Gastrocnemius medialis (tissue), 4 donors: ENCODE measurements around the gene CCDC85C. TPM values are rescaled to one million over a fixed set of nuclear protein-coding genes. Genes with fewer than 3 reads are reported as not detected.

Experiments used
- ATAC-seq, 2 donors: fragments of 150-250 bp; one replicate each; pipeline ENCODE4 v1.9.1; 2016
- DNase-seq, 2 donors: peaks; one replicate each; pipeline ENCODE4 v3.0.0-alpha.2; 2019
- H3K27ac ChIP-seq, 4 donors: fragments of 200-600 bp; sonication (generic); 1 replicate in 1 of 4; 2 replicates in 3 of 4; pipeline ENCODE4 v1.5.1; 2016 to 2018; ENCODE audit warnings: mild to moderate bottlenecking in 2 of 4, moderate library complexity in 1 of 4
- H3K27me3 ChIP-seq, 3 donors: fragments of 200-600 bp; sonication (generic) in 2 of 3; 1 replicate in 1 of 3; 2 replicates in 2 of 3; pipeline versions ENCODE4 v1.5.1 to v1.6.0; 2016 to 2019; ENCODE audit warnings: mild to moderate bottlenecking in 1 of 3, moderate library complexity in 1 of 3
- H3K36me3 ChIP-seq, 2 donors: fragments of 200-600 bp; sonication (generic) in 1 of 2; one replicate each; pipeline ENCODE4 v1.5.1; 2017 to 2018
- H3K4me1 ChIP-seq, 2 donors: fragments of 200-600 bp; sonication (generic) in 1 of 2; one replicate each; pipeline ENCODE4 v1.5.1; 2016 to 2017; ENCODE audit warnings: mild to moderate bottlenecking in 2 of 2
- H3K4me3 ChIP-seq, 4 donors: fragments of 200-600 bp; sonication (generic) in 3 of 4; 1 replicate in 1 of 4; 2 replicates in 3 of 4; pipeline ENCODE4 v1.5.1; 2016 to 2019; ENCODE audit warnings: mild to moderate bottlenecking in 2 of 4
- H3K9me3 ChIP-seq, 3 donors: fragments of 200-600 bp; sonication (generic) in 2 of 3; 1 replicate in 1 of 3; 2 replicates in 2 of 3; pipeline ENCODE4 v1.5.1; 2016 to 2019
- CTCF ChIP-seq, 5 experiments: fragments of 450-650 bp in 3 of 5; fragments of 200-600 bp in 2 of 5; sonication (generic) in 2 of 5; IDR thresholded peaks in 4 of 5; conservative IDR thresholded peaks in 1 of 5; 1 replicate in 4 of 5; 2 replicates in 1 of 5; pipeline ENCODE4 v1.5.1; 2016 to 2019; ENCODE audit warnings: antibody characterized with exemption in 5 of 5, mild to moderate bottlenecking in 3 of 5, moderate library complexity in 3 of 5
- POLR2A ChIP-seq, 2 donors: fragments of 450-650 bp; IDR thresholded peaks; one replicate each; pipeline ENCODE4 v1.6.1; 2017; ENCODE audit warnings: antibody characterized with exemption in 2 of 2, mild to moderate bottlenecking in 2 of 2, moderate library complexity in 2 of 2
- in situ Hi-C, 4 donors: fragments of 200-750 bp; cut with MboI; loops; one replicate each; pipeline versions ENCODE4 v1.15.0 to v1.8.0; 2017; ENCODE audit warnings: low sequenced_read_pairs in 4 of 4
- intact Hi-C: fragments of 100-400 bp; cut with DNase I; formaldehyde crosslinking; loops from one replicate; pipeline ENCODE4 v1.15.1; 2023; ENCODE audit warnings: low total_unique reads
- total RNA-seq, 4 donors: library from RNA; depleted of rRNA; stranded (reverse); fragments of >200 nt; gene quantifications; one replicate each; pipeline versions ENCODE4 v1.1.0 to v1.2.3, GENCODE V29; 2016

CCDC85C gene
- total RNA-seq, 4 donors from 2014 or later: 7.9 to 32.8 (median 15.4) TPM

DNA sequence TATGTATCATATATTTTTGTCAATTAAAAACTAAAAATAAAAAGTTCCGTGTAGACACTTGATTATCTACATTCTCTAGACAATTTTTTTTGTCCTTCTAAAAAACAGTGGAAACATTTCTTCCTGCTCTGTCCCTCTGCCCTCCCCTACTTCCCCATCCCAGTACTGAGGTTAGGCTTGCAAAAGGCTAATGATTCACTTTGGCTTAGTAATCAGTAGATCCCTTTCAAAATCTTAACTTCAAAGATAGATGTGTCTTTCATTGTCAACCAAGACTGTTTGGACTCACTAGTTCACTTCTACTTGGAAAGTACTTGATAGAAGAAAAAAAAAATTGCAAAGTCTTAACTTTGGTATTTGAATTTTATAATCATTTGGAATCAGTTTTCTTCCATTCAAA is 127.1 kb downstream of the CCDC85C start:
- TF ChIP-seq CTCF (IDR thresholded peaks at IDR 0.05 in 4 of 5, conservative IDR thresholded peaks at IDR 0.05 in 1 of 5) (no peak), POLR2A (IDR thresholded peaks at IDR 0.05) (no peak)
- in situ Hi-C loops (no loop called here), intact Hi-C loops (no loop called here)
- Histone ChIP-seq H3K4me1 (peaks cover 58 to 63% of the 10 kb centered on the region in 2 donors), H3K9me3 (no peaks in the 10 kb centered on the region), H3K4me3 (no peak overlapping the region), H3K27me3 (no peaks in the 10 kb centered on the region), H3K36me3 (no peaks in the 10 kb centered on the region), H3K27ac (no peak overlapping the region)
- ATAC-seq: no peak
- DNase-seq: no peak

DNA sequence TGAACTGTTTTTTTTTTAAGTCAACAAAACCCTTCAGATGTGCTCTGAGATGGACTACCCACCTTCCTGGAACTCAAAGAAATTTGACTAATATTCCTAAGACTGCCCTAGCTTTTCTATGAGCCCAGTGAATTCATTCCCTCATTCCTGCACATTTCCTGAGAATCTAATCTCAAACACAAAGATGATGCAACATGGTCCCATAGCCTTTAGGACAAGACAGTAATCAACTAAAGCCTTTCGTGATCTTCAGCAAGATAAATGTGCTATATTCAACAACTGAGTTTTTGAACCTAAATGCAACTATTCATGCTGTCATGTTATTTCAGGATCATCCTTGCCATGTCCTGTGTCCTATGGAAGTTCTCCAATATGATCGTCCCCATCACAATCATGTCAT is 128.3 kb downstream of the CCDC85C start:
- ATAC-seq (no peak), DNase-seq (no peak)
- intact Hi-C loops: no loop called here
- no peak overlapping the region for H3K27ac ChIP-seq
- no peaks in the 10 kb centered on the region for H3K9me3 ChIP-seq
- no peaks in the 10 kb centered on the region for H3K36me3 ChIP-seq
- in situ Hi-C loops: no loop called here
- TF ChIP-seq CTCF (IDR thresholded peaks at IDR 0.05 in 4 of 5, conservative IDR thresholded peaks at IDR 0.05 in 1 of 5) (no peak), POLR2A (IDR thresholded peaks at IDR 0.05) (no peak)
- H3K27me3 ChIP-seq: no peaks in the 10 kb centered on the region
- no peak overlapping the region for H3K4me3 ChIP-seq
- peaks cover 63 to 67% of the 10 kb centered on the region in 2 donors for H3K4me1 ChIP-seq

DNA sequence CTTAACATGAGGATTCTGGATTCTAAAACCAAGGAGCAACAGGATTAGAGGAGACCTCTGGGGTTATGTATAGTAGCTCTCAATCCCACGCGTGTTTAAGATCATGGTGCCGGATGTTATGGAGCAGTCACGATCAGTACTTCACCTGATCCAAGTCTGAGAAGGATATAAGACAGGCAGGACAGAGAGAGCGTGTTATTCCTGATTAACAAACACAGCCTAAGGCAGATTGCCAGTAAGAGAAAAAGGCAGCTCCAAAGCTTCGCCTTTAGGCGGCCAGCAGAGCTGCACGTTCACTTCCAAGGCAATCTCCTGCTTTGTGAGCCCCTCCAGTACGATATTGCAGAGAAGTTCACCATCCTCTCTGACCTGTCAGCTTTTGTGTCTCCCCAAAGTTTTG is 128.8 kb downstream of the CCDC85C start:
- no peak for TF ChIP-seq CTCF (IDR thresholded peaks at IDR 0.05 in 4 of 5, conservative IDR thresholded peaks at IDR 0.05 in 1 of 5)
- no peak for TF ChIP-seq POLR2A (IDR thresholded peaks at IDR 0.05)
- H3K27ac ChIP-seq: peak overlapping the region in 1 of 4 donors; percentile 12
- no peak for DNase-seq
- H3K27me3 ChIP-seq: no peaks in the 10 kb centered on the region
- no peak overlapping the region for H3K4me3 ChIP-seq
- ATAC-seq: peak in 1 of 2 donors; percentile 18
- no peaks in the 10 kb centered on the region for H3K9me3 ChIP-seq
- no peaks in the 10 kb centered on the region for H3K36me3 ChIP-seq
- intact Hi-C loops (no loop called here), in situ Hi-C loops (no loop called here)
- H3K4me1 ChIP-seq: peaks cover 63 to 72% of the 10 kb centered on the region in 2 donors

GRCh38 chr14:99473458-99473857 is 130.5 kb downstream of the CCDC85C start:
- no peaks in the 10 kb centered on the region for H3K9me3 ChIP-seq
- ATAC-seq: no peak
- no peak overlapping the region for H3K4me3 ChIP-seq
- no peaks in the 10 kb centered on the region for H3K36me3 ChIP-seq
- in situ Hi-C loops: no loop called here
- TF ChIP-seq CTCF (IDR thresholded peaks at IDR 0.05 in 4 of 5, conservative IDR thresholded peaks at IDR 0.05 in 1 of 5): no peak
- TF ChIP-seq POLR2A (IDR thresholded peaks at IDR 0.05): no peak
- H3K4me1 ChIP-seq: peaks cover 59 to 78% of the 10 kb centered on the region in 2 donors
- DNase-seq: no peak
- intact Hi-C loops: no loop called here
- H3K27me3 ChIP-seq: no peaks in the 10 kb centered on the region
- H3K27ac ChIP-seq: no peak overlapping the region

DNA sequence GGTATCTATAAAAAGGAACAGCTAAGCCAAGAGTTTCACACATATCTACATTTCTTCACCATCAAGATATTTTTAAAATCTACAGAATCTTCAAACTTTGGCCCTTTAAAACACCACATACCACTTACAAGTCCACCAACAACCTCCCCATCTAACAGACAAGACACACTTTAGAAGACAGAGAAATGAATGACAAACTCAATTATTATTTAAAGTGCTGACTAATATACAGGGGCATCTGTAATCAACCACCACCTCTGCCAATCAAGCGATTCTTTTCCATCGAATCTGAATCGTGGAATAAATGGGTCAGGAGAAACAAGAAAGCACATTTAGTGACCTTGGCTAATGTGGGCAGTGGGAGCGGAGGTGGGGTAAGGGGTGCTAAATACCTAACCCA is 131.1 kb downstream of the CCDC85C start:
- Histone ChIP-seq H3K4me1 (peaks cover 59 to 75% of the 10 kb centered on the region in 2 donors), H3K27me3 (no peaks in the 10 kb centered on the region), H3K27ac (no peak overlapping the region), H3K4me3 (no peak overlapping the region), H3K9me3 (no peaks in the 10 kb centered on the region), H3K36me3 (no peaks in the 10 kb centered on the region)
- ATAC-seq: no peak
- in situ Hi-C loops (no loop called here), intact Hi-C loops (no loop called here)
- no peak for TF ChIP-seq POLR2A (IDR thresholded peaks at IDR 0.05)
- TF ChIP-seq CTCF (IDR thresholded peaks at IDR 0.05 in 4 of 5, conservative IDR thresholded peaks at IDR 0.05 in 1 of 5): no peak
- DNase-seq: no peak
